BJ (cell line): ENCODE measurements around the gene GRIP2. TPM values are rescaled to one million over a fixed set of nuclear protein-coding genes. Genes with fewer than 3 reads are reported as not detected.

Experiments used
- CTCF ChIA-PET: fragments of 350-600 bp; formaldehyde crosslinking; extraction: SDS; loops from one replicate; lab custom pipeline; 2021; ENCODE audit warnings: antibody characterized with exemption, inconsistent platforms; lab: Yijun Ruan, JAX
- POLR2A ChIA-PET: fragments of 300-600 bp; sonication (Branson Sonifier 250); formaldehyde crosslinking; extraction: SDS; loops from one replicate; lab custom pipeline; 2021; ENCODE audit warnings: antibody characterized with exemption; lab: Charles Lee
- DNase-seq: peaks from one replicate; pipeline ENCODE4 v3.0.0-alpha.2; 2011; ENCODE audit warnings: low read depth
- H3K27me3 ChIP-seq: 2 replicates; pipeline ENCODE4 v1.6.0; 2011; ENCODE audit warnings: low read length; ENCODE audit not compliant: control insufficient read depth, insufficient read depth
- H3K36me3 ChIP-seq: 2 replicates; pipeline ENCODE4 v1.5.1; 2011; ENCODE audit warnings: low read length; ENCODE audit not compliant: control insufficient read depth, insufficient read depth
- H3K4me3 ChIP-seq: 2 replicates; pipeline ENCODE4 v1.5.1; 2011; ENCODE audit warnings: low read depth, mild to moderate bottlenecking, control low read depth, low read length
- CTCF ChIP-seq: IDR thresholded peaks from 2 replicates; pipeline ENCODE4 v1.5.1; 2011; ENCODE audit warnings: low read depth, mild to moderate bottlenecking, control low read depth, inconsistent platforms, low read length, moderate library complexity; ENCODE audit not compliant: insufficient read depth
- polyA plus RNA-seq: library from polyadenylated mRNA; depleted of rRNA; stranded (reverse); fragments of >200 nt; gene quantifications from 2 replicates; pipeline ENCODE4 v1.2.3, GENCODE V29; 2011

Gene GRIP2
- polyA plus RNA-seq, 1 experiment: 0.45 TPM

GRCh38 chr3:14545251-14545635, 5.1 kb upstream of the GRIP2 start:
- DNase-seq: no peak
- no peak for TF ChIP-seq CTCF
- H3K27me3 ChIP-seq: peaks cover 7% of the 10 kb centered on the region
- no peaks in the 10 kb centered on the region for H3K36me3 ChIP-seq
- ChIA-PET CTCF (interaction anchor here (1.2 to 6.8 kb wide), 3 partner anchors 19 to 342 kb away, joined by 3 to 64 read pairs (median 6); no protein-coding TSS in a partner anchor), POLR2A (no interaction called here)
- H3K4me3 ChIP-seq: no peak overlapping the region

- no peaks in the 10 kb centered on the region for H3K36me3 ChIP-seq
- H3K4me3 ChIP-seq: no peak overlapping the region
- no peak for TF ChIP-seq CTCF
- CTCF ChIA-PET: interaction anchor here (1.0 to 2.1 kb wide), 2 partner anchors 9 to 341 kb away, joined by 4 to 6 read pairs; no protein-coding TSS in a partner anchor
- H3K27me3 ChIP-seq: peaks cover 7% of the 10 kb centered on the region
- DNase-seq: no peak
- POLR2A ChIA-PET: no interaction called here
Measured at GRCh38 chr3:14544282-14545250, 4.4 kb upstream of the GRIP2 start.

- Histone ChIP-seq H3K36me3 (no peaks in the 10 kb centered on the region), H3K4me3 (no peak overlapping the region), H3K27me3 (peaks cover 4% of the 10 kb centered on the region)
- ChIA-PET CTCF (interaction anchor here (1.1 to 2.1 kb wide), 2 partner anchors 34 to 340 kb away, joined by 6 read pairs; no protein-coding TSS in a partner anchor), POLR2A (no interaction called here)
- no peak for DNase-seq
- TF ChIP-seq CTCF: no peak
Measured at GRCh38 chr3:14543446-14543845, 3.3 kb upstream of the GRIP2 start.

GRCh38 chr3:14542656-14543055, 2.5 kb upstream of the GRIP2 start:
- no peak for DNase-seq
- POLR2A ChIA-PET: no interaction called here
- CTCF ChIA-PET: interaction anchor here (1.1 to 2.1 kb wide), 2 partner anchors 33 to 339 kb away, joined by 6 read pairs; no protein-coding TSS in a partner anchor
- Histone ChIP-seq H3K36me3 (no peaks in the 10 kb centered on the region), H3K4me3 (no peak overlapping the region), H3K27me3 (peaks cover 4% of the 10 kb centered on the region)
- no peak for TF ChIP-seq CTCF

GRCh38 chr3:14541646-14542045, 1.5 kb upstream of the GRIP2 start:
- peaks cover 2% of the 10 kb centered on the region for H3K27me3 ChIP-seq
- no peaks in the 10 kb centered on the region for H3K36me3 ChIP-seq
- no peak overlapping the region for H3K4me3 ChIP-seq
- no peak for DNase-seq
- ChIA-PET CTCF (no interaction called here), POLR2A (no interaction called here)
- TF ChIP-seq CTCF: no peak
